ENCODE results near the gene SMAD7.

The SMAD7 gene

DNA sequence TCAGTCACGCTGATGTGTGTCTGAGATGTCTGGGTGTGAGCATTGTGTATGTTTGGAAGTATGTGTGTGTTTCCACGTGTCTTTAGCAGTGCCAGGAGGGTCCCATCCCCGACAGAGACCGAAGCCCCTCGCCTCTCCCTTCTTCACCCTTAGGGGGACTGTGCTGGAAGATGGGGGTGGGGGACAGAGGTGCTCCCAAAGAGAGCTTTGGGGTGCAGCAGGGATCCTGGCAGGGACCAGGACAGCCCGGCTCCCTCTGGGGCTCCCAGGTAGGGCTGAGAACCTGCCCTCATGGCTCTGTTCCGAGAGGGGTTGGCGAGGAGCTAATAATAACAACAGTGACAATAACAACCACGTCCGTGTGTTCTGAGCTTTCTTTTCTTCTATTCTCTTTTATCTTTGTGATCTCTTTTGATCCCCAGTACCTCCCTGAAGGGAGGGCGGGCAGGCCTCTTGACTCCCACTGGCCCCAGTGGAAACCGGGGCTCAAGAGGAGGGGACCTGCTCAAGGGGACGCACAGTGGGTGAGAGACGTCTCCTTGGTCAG, 57.6 kb downstream of the SMAD7 start:
- Histone ChIP-seq H4K12ac (ENCODE audit: low read depth, low read length) (no peak overlapping the region), H3K79me2 (ENCODE audit: control insufficient read depth, insufficient read depth, low read length, poor library complexity) (peaks cover 1% of the 10 kb centered on the region), H3K23ac (ENCODE audit: low read length) (no peak overlapping the region), H3K14ac (ENCODE audit: low read length) (peak overlapping the region; percentile 27), H3K79me1 (ENCODE audit: low read length) (peaks cover 27% of the 10 kb centered on the region), H3K36me3 (ENCODE audit: control insufficient read depth in 1 of 2, insufficient read depth in 2 of 2, low read length in 2 of 2) (no peaks in the 10 kb centered on the region), H3K27ac (ENCODE audit: low read depth, low read length) (no peak overlapping the region), H3K9ac (ENCODE audit: low read length) (no peak overlapping the region), H2BK120ac (ENCODE audit: insufficient read depth, low read length, poor library complexity) (peak overlapping the region; percentile 8), H4K91ac (ENCODE audit: low read depth, low read length) (peak overlapping the region; percentile 63), H2AFZ (ENCODE audit: insufficient read depth, low read length, poor library complexity) (no peak overlapping the region), H2BK12ac (ENCODE audit: low read length) (peak overlapping the region; percentile 29), H2BK5ac (ENCODE audit: low read depth, low read length, poor library complexity) (no peak overlapping the region), H3K27me3 (ENCODE audit: insufficient read depth, low read length) (no peaks in the 10 kb centered on the region), H2AK5ac (ENCODE audit: low read length) (peak overlapping the region; percentile 36), H3K4me3 (ENCODE audit: low read depth, low read length) (no peak overlapping the region), H3K4me2 (ENCODE audit: low read length) (no peak overlapping the region), H4K8ac (ENCODE audit: low read depth, low read length) (no peak overlapping the region), H3K4ac (ENCODE audit: low read depth, low read length) (no peak overlapping the region), H3K4me1 (ENCODE audit: control insufficient read depth in 1 of 2, insufficient read depth in 2 of 2, low read length in 2 of 2) (peaks cover 22 to 27% of the 10 kb centered on the region in 2 experiments), H3K18ac (ENCODE audit: low read length) (no peak overlapping the region), H3K9me3 (ENCODE audit: insufficient read depth, low read depth, low read length) (peaks cover 3% of the 10 kb centered on the region)
- DNase-seq = no peak
- WGBS (ENCODE audit: extremely low coverage, insufficient coverage, insufficient read length) = no CpG with 5 or more reads among the region's 14 CpGs

DNA sequence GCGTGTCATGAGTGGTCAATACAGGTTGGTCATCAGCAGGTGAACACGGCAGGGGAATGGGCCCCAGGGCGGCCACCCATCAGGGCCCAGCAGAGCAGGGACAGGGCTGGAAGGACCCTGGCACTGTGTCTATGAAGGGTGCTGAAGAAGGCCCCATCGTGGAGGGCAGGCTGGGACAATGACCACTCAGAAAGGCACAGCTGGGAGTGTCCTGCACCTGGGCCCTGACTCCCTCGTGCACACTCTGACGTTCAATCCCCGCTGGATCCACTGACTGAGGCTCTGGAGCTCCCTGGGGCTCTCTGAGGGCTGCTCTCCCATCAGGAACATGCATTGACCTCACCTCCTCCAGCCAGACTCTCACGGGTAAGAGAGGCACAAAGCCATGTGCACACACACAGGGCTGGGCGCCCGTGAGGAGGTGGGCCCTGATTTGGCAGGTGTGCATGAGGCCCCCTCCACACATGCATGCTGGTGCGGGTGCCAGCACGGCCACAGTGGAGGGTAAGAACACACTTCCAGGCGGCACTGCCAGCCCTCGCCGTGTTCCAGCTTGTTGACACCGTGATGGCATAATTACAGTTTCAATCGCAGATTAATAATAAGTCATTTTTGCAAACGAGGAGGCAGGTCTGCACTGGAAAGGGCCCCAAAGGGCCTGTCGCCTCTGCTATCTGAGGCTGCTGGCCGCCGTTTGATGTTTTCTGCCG, 58.5 kb downstream of the SMAD7 start:
- H4K91ac ChIP-seq (ENCODE audit: low read depth, low read length) = peak overlapping the region; percentile 52
- peaks cover 25% of the 10 kb centered on the region for H3K79me1 ChIP-seq (ENCODE audit: low read length)
- H2AFZ ChIP-seq (ENCODE audit: insufficient read depth, low read length, poor library complexity) = no peak overlapping the region
- H3K23ac ChIP-seq (ENCODE audit: low read length) = no peak overlapping the region
- peaks cover 3% of the 10 kb centered on the region for H3K9me3 ChIP-seq (ENCODE audit: insufficient read depth, low read depth, low read length)
- H2BK12ac ChIP-seq (ENCODE audit: low read length) = no peak overlapping the region
- no peak overlapping the region for H3K9ac ChIP-seq (ENCODE audit: low read length)
- H4K8ac ChIP-seq (ENCODE audit: low read depth, low read length) = no peak overlapping the region
- no peak overlapping the region for H3K4me3 ChIP-seq (ENCODE audit: low read depth, low read length)
- H3K36me3 ChIP-seq (ENCODE audit: control insufficient read depth in 1 of 2, insufficient read depth in 2 of 2, low read length in 2 of 2) = no peaks in the 10 kb centered on the region
- WGBS (ENCODE audit: extremely low coverage, insufficient coverage, insufficient read length) = no CpG with 5 or more reads among the region's 22 CpGs
- H3K18ac ChIP-seq (ENCODE audit: low read length) = no peak overlapping the region
- H3K4ac ChIP-seq (ENCODE audit: low read depth, low read length) = no peak overlapping the region
- H3K27ac ChIP-seq (ENCODE audit: low read depth, low read length) = no peak overlapping the region
- peak overlapping the region; percentile 5 for H2BK120ac ChIP-seq (ENCODE audit: insufficient read depth, low read length, poor library complexity)
- peaks cover 22 to 29% of the 10 kb centered on the region in 2 experiments for H3K4me1 ChIP-seq (ENCODE audit: control insufficient read depth in 1 of 2, insufficient read depth in 2 of 2, low read length in 2 of 2)
- peaks cover 1% of the 10 kb centered on the region for H3K79me2 ChIP-seq (ENCODE audit: control insufficient read depth, insufficient read depth, low read length, poor library complexity)
- no peak overlapping the region for H2BK5ac ChIP-seq (ENCODE audit: low read depth, low read length, poor library complexity)
- no peak for DNase-seq
- H3K4me2 ChIP-seq (ENCODE audit: low read length) = no peak overlapping the region
- H3K14ac ChIP-seq (ENCODE audit: low read length) = peak overlapping the region; percentile 8
- H3K27me3 ChIP-seq (ENCODE audit: insufficient read depth, low read length) = no peaks in the 10 kb centered on the region
- H4K12ac ChIP-seq (ENCODE audit: low read depth, low read length) = no peak overlapping the region
- peak overlapping the region; percentile 63 for H2AK5ac ChIP-seq (ENCODE audit: low read length)

DNA sequence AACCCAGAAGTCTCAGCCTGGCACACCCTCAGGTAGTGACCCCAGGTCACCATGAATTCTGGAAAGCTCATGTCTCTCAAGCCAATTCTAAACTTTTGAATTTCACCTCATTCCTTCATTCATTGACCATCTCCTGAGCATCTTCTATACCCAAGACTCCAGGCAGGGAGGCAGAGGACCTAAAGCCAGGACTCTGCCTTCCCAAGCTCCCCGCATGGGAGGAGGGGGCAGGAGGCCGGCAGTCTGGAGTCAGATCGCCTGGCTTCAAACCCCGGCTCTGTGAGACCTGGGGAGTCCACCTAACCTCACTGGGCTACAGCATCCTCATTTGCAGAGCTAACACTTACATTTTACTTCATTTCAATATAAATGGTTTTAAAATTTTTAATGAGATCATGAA, 59.0 kb downstream of the SMAD7 start:
- no peak overlapping the region for H4K91ac ChIP-seq (ENCODE audit: low read depth, low read length)
- H3K79me1 ChIP-seq (ENCODE audit: low read length) = peaks cover 23% of the 10 kb centered on the region
- H3K18ac ChIP-seq (ENCODE audit: low read length) = no peak overlapping the region
- no peak overlapping the region for H3K14ac ChIP-seq (ENCODE audit: low read length)
- H3K9ac ChIP-seq (ENCODE audit: low read length) = no peak overlapping the region
- H2BK120ac ChIP-seq (ENCODE audit: insufficient read depth, low read length, poor library complexity) = no peak overlapping the region
- peaks cover 16 to 23% of the 10 kb centered on the region in 2 experiments for H3K4me1 ChIP-seq (ENCODE audit: control insufficient read depth in 1 of 2, insufficient read depth in 2 of 2, low read length in 2 of 2)
- H4K12ac ChIP-seq (ENCODE audit: low read depth, low read length) = no peak overlapping the region
- no peak overlapping the region for H2AK5ac ChIP-seq (ENCODE audit: low read length)
- no peak overlapping the region for H3K4me2 ChIP-seq (ENCODE audit: low read length)
- no peak overlapping the region for H2BK12ac ChIP-seq (ENCODE audit: low read length)
- H2BK5ac ChIP-seq (ENCODE audit: low read depth, low read length, poor library complexity) = no peak overlapping the region
- H3K79me2 ChIP-seq (ENCODE audit: control insufficient read depth, insufficient read depth, low read length, poor library complexity) = peaks cover 1% of the 10 kb centered on the region
- H3K4ac ChIP-seq (ENCODE audit: low read depth, low read length) = no peak overlapping the region
- DNase-seq = no peak
- H4K8ac ChIP-seq (ENCODE audit: low read depth, low read length) = no peak overlapping the region
- no peaks in the 10 kb centered on the region for H3K27me3 ChIP-seq (ENCODE audit: insufficient read depth, low read length)
- H3K27ac ChIP-seq (ENCODE audit: low read depth, low read length) = no peak overlapping the region
- no CpG with 5 or more reads among the region's 4 CpGs for WGBS (ENCODE audit: extremely low coverage, insufficient coverage, insufficient read length)
- H2AFZ ChIP-seq (ENCODE audit: insufficient read depth, low read length, poor library complexity) = no peak overlapping the region
- no peaks in the 10 kb centered on the region for H3K36me3 ChIP-seq (ENCODE audit: control insufficient read depth in 1 of 2, insufficient read depth in 2 of 2, low read length in 2 of 2)
- H3K9me3 ChIP-seq (ENCODE audit: insufficient read depth, low read depth, low read length) = peaks cover 3% of the 10 kb centered on the region
- H3K4me3 ChIP-seq (ENCODE audit: low read depth, low read length) = no peak overlapping the region
- H3K23ac ChIP-seq (ENCODE audit: low read length) = no peak overlapping the region

DNA sequence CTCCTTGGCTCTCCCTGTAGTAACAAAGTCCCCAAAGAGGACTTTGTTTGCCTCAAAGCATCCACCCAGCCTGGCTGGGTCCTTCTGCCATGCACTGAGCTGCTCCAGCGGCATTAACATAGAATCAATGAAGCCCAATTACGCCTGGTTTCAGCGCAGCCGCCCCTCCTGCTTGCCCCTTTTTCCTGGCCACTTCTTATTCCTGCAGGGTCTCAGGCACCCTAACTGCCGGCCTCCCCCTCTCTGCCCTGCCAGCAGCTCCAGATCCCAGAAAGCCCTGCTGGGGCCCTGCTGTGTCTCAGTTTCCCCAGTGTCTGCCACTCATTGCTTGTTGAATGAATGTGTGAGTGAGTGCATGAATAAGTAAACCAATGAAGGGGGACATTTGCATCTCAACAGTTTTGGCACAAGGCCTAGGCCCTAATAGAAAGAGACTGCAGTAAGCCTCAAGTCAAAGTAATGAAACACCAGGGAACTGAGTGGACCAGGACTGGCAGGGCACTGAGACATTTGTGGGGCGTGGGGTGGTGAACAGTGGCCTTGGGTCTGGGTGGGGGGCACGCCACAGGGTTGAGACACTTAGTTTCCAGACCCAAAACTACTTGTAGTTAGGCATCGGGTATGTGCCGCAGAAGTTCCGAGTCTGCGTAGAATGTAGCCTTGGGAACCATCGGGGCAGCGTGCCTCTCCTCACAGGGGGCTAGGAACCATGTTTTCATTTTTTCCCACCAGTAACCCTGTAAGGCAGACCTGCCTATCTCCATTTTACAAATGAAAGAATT, 60.6 kb downstream of the SMAD7 start:
- H3K4me1 ChIP-seq (ENCODE audit: control insufficient read depth in 1 of 2, insufficient read depth in 2 of 2, low read length in 2 of 2) = peaks cover 14 to 24% of the 10 kb centered on the region in 2 experiments
- H3K4me2 ChIP-seq (ENCODE audit: low read length) = no peak overlapping the region
- H2AK5ac ChIP-seq (ENCODE audit: low read length) = peak overlapping the region; percentile 21
- no peaks in the 10 kb centered on the region for H3K36me3 ChIP-seq (ENCODE audit: control insufficient read depth in 1 of 2, insufficient read depth in 2 of 2, low read length in 2 of 2)
- H4K91ac ChIP-seq (ENCODE audit: low read depth, low read length) = peak overlapping the region; percentile 52
- peak overlapping the region; percentile 1 for H3K14ac ChIP-seq (ENCODE audit: low read length)
- peak overlapping the region; percentile 16 for H3K18ac ChIP-seq (ENCODE audit: low read length)
- H3K9ac ChIP-seq (ENCODE audit: low read length) = no peak overlapping the region
- peaks cover 3% of the 10 kb centered on the region for H3K9me3 ChIP-seq (ENCODE audit: insufficient read depth, low read depth, low read length)
- peaks cover 21% of the 10 kb centered on the region for H3K79me1 ChIP-seq (ENCODE audit: low read length)
- H3K4me3 ChIP-seq (ENCODE audit: low read depth, low read length) = no peak overlapping the region
- no peak overlapping the region for H3K4ac ChIP-seq (ENCODE audit: low read depth, low read length)
- no peak overlapping the region for H2AFZ ChIP-seq (ENCODE audit: insufficient read depth, low read length, poor library complexity)
- no peak overlapping the region for H3K23ac ChIP-seq (ENCODE audit: low read length)
- no peak overlapping the region for H4K12ac ChIP-seq (ENCODE audit: low read depth, low read length)
- H2BK120ac ChIP-seq (ENCODE audit: insufficient read depth, low read length, poor library complexity) = peak overlapping the region; percentile 6
- no peak for DNase-seq
- H2BK5ac ChIP-seq (ENCODE audit: low read depth, low read length, poor library complexity) = no peak overlapping the region
- H3K79me2 ChIP-seq (ENCODE audit: control insufficient read depth, insufficient read depth, low read length, poor library complexity) = peaks cover 1% of the 10 kb centered on the region
- no peaks in the 10 kb centered on the region for H3K27me3 ChIP-seq (ENCODE audit: insufficient read depth, low read length)
- no peak overlapping the region for H3K27ac ChIP-seq (ENCODE audit: low read depth, low read length)
- no CpG with 5 or more reads among the region's 13 CpGs for WGBS (ENCODE audit: extremely low coverage, insufficient coverage, insufficient read length)
- no peak overlapping the region for H4K8ac ChIP-seq (ENCODE audit: low read depth, low read length)
- peak overlapping the region; percentile 41 for H2BK12ac ChIP-seq (ENCODE audit: low read length)
